Measurements from ENCODE around the gene C1orf52. TPM values are rescaled to one million over a fixed set of nuclear protein-coding genes. Genes with fewer than 3 reads are reported as not detected.
A peak's percentile ranks its signal among the peaks of the same experiment; 100 is the strongest.

Gene C1orf52
- 12.3 and 16.2 TPM in 2 replicates for total RNA-seq

DNA sequence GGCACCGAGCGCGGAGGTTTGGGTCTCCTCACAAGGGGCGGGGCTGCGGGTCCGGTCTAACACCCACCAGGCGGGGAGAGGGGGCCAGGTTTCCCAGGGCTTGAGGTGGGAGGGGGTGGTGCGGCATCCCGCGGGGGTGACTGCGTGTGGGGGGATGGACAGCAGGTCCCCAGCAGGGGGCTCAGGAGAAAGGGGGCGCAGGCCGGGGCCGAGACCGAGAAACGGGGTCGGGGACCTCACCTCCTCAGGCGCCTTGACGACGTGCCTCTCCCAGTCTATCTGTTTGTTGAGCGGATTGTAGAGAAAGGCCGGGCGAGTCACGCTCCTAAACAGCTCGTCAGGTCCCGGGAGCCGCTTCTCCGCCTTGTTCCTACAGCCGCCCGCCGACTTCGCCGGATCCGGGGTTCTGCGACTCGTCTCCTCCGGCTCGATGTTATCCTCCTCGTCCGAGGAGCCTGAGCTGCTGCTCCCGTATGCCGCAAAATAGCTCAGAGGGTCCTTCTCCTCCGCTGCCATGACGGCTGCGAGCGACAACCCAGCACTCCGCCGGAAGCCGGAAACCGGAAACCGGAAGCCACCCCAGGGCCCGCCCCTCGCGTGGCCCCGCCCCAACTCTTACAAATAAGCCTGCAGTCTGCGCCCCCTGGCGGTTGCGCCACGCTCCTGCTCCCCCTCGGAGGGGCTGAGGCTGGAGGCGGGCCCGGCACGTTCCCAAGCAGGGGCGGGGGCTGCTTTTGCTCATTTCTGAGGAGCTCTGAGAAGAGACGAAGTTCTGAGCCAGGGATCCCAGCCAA lies at the start of gene C1orf52:
Gene C1orf52, minus strand, starts transcription at position 545 of the 794 bp plus-strand sequence. Its CDS starts 29 bp downstream, at position 516.
- peak; percentile 84 to 94 for DNase-seq (ENCODE audit: low read depth in 2 of 2)

DNA sequence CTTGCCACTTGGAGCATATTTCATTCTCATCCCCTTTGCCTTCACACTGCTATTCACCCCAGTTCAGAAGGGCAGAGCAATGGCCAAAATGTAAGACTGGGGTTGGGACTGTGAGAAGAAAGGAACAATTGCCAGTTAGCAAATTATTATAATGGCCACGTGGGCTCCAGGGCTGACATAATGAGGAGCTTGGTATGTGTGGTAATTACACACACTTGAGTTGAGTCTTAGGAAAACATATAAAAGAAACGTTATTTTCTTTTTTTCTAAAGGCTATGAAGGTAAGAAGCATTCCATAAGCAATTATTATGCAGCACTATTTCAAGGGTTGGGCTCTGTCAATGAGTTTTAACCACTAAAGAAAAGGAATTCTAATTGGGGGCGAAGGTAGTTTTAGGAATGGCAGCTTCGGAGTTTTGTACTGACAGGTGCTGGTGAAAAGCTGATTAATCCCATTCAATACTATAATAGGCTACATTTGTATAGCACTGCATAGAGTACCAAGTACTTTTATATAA lies 49.4 kb upstream of the C1orf52 start:
- no peak for DNase-seq (ENCODE audit: low read depth in 2 of 2)

DNA sequence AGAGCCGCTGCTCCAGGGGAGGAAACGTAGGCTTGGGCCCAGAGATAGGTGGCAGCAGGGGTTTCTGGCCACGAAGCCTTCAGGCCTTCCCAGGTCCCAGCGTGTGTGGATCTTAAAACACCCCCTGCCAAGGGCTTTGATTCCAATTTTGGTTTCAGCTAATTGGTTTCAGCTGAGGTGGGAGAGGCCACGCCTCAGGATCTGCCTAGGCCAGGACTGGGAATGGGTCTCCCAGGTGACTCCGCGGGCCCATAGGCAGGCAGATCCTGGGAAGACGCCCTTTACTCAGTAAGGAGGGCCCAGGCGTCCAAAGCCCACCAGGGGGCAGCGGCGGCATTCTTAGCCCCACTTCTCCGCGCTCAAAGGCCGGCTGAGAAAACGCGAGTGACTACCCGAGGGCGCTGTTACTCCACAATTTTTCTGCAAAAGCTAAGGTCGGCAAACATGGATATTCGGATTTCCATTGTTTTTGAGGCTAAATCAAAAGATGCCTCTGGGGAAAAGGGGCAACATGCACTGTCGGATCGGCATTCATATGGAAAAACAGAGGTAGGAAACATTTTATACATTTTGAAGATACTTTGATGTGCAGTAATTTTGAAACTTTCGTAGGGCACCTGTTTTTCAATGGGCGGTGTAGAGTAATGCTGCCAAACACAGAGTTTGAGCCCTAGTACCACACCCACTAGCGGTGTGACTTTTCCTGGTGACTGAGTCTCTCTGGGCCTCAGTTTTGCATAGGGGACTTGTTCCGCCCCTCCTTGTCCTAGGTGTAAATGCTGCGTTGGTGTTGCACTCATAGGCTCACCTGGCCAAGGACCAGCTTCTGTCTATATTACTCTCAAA lies 48.7 kb upstream of the C1orf52 start:
- peak; percentile 79 to 92 for DNase-seq (ENCODE audit: low read depth in 2 of 2)

DNA sequence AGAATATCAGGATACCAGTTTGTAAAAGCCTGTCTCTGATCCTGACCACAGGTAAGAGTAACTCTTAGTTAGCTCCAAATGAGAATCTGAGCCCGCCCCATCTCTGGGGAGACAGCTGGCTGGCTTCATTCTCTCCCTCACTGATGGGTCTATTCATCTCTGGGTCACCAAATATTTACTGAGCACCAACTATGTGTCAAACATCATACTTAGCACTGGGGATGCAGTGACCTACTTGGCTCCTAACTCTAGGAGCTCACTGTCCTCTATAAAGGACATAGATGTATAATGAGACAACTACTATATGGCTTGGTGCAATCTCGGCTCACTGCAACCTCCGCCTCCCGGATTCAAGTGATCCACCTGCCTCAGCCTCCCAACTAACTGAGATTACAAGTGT lies 46.8 kb upstream of the C1orf52 start:
- no peak for DNase-seq (ENCODE audit: low read depth in 2 of 2)

DNA sequence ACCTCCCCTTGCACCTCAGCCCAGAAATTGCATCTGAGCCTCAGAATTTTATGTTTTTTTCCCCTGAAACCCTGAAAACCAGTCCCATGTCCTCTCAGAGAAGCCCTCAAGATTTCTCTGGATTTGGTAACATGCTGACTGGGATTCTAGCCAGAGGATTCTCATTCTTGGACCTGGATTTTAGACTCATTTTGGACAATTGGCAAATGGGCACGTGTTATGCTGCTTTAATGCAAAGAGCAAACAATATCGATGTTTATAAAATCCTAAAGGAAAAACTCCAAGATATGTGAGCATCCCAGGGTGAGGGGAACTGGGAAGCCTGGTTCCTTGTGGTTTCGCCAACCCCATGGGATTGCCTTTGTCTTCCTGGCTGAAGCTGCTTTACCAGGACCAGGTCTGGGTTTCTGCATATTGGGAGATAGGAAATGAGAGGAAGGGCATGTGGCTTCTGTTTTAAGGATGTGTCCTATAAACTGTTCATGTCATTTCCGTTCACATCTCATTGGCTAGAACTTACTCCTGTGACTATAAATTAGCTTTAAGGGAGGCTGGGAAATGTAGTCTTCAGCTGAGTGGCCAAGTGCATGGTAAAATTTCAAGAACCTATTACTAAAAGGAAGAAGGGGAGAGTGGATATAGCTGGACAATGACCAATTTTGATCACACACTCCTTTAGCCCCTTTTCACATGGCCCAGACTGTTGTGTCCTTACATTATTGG lies 44.1 kb upstream of the C1orf52 start:
- DNase-seq (ENCODE audit: low read depth in 2 of 2) = no peak

DNA sequence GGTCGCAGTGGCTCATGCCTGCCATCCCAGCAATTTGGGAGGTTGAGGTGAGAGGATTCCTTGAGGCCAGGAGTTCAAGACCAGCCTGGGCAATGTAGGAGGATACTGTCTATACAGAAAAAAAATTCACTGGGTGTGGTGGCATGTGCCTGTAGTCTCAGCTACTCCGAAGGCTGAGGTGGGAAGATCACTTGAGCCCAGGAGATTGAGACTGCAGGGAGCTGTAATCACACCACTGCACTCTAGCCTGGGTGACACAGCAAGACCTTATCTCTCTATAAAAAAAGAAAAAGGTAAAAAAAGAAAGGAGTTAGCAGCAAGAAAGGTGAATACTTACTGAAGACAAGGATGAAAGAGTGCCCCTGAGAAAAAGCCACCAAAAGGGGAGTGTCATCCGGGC lies 40.7 kb upstream of the C1orf52 start:
- DNase-seq (ENCODE audit: low read depth in 2 of 2) = no peak

DNA sequence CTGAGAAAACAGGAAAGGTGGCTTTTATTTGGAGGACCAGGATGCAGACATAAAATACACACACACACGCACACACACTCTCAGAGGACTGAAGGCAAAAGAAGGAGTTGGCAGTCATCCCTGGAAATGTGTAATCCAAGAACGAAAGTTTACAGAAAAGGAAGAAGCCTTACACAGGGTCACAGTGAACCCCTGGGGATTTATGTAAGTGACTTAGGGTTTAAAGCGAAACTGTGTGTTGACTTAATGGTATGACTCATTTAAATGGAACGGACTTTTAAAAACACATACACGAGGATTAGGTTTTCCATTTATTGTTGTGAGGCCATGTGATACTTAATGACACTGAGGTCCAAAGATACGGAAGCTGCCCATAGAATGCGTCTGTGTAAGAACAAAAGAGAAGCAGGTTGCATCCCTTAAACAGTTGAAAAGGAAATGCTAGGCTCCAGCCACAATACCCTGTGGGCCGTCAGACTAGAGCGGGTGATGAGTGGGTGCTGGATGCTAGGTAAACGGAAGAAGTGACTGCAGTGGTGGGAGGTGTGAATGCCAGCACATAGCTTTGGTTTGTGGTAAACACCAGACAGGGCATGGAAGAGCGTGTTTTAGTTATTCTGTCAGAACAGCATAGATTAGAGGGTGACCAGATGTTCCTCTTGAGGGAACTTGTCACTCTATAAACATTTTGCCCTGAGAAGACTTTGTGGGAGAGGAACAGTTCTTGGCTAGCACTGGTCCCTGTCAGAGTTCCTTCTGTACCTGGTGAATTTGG lies 38.6 kb upstream of the C1orf52 start:
- peak; percentile 100 for DNase-seq (ENCODE audit: low read depth in 2 of 2)

DNA sequence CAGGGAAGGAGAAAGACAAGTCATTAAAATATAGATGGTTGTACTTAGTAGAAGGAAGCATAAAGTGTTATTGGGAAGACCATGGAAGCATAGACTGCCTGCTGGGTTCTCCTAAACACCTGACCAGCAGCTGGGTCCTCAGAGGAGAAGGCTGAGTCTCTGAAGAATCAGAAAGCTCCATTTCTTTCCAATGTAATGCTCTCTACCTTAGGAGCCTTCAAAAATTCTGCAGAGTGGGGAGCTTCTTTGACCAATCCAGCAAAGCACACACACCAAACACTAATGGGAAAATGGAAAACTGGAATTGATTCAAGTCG lies 38.0 kb upstream of the C1orf52 start:
- no peak for DNase-seq (ENCODE audit: low read depth in 2 of 2)

DNA sequence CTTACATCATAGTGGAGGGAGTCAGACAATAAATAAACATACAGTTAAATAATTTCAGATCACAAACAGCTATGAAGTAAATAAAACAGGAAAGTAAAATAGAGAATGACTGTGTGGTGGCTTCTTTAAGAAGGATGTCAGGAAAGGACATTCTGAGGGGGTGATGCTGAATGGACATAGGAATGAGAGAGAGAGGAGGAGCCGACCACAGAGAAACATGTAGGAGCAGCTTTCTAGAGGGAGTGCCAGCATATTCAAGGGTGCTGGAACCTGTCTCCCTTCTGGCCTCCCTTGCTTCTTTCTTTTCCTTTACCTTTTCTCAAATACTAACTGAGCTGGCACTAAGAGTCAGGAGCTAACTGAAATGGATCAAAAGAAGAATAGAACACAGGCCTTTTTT lies 37.5 kb upstream of the C1orf52 start:
- DNase-seq (ENCODE audit: low read depth in 2 of 2) = peak in 1 of 2 donors; percentile 24

DNA sequence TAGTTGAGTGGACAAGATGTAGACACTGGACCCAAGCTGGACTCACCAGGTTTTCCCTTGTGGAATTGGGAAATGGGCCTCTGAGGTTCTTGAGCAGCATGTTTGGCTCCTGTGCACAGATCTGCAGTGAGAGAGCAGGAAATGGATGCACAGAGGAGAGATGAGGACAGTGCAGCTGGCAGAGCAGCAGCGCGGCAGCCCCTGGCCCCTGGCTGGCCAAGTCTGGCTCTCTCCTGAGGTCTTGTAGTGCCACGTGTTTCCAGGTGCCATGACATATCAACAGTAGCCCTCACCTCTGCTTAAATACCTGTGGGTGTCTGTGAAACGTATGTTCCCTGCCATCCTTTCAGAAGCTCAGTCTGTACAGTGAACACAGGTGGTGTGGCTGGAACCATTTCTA lies 36.2 kb upstream of the C1orf52 start:
- DNase-seq (ENCODE audit: low read depth in 2 of 2) = peak in 1 of 2 donors; percentile 54

DNA sequence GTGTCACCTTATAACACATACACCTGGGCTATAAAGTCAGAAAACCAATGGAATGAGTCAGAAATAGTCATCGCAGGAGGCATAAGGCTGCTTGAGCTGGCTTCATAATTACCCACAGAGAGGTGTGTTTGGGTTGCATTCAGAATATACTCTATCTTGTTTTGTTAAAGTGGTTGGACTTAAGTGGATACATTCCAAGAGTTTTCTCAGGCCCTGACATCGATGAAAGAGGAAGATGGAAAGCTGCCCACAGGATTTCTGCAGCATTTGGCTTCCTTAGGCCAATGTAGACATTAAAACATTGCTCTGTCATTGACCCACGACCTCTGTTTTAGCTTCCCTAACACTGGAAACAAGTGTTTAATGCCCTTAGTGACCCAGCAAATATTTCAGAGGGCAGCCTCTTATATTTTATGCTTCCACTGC lies 35.6 kb upstream of the C1orf52 start:
- DNase-seq (ENCODE audit: low read depth in 2 of 2) = peak; percentile 85 to 96

DNA sequence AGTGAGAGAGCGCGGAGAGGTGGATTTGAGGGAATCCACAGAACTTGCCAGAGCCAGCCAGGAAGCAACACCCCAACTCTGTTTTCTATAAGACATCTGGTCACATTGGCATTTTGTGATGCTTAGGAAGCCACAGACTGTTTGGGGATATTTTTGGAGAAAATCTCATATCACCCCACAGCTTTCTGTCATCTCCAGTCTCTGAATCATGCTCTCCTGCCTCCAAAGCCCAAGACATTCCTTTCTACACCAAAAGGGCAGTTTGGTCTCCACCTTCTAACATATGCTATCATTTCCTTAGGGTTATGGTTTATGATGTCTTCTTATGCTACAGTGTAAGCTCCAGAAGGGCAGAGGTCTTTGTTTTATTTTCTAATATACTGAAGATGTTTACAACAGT lies 31.4 kb upstream of the C1orf52 start:
- DNase-seq (ENCODE audit: low read depth in 2 of 2) = no peak

DNA sequence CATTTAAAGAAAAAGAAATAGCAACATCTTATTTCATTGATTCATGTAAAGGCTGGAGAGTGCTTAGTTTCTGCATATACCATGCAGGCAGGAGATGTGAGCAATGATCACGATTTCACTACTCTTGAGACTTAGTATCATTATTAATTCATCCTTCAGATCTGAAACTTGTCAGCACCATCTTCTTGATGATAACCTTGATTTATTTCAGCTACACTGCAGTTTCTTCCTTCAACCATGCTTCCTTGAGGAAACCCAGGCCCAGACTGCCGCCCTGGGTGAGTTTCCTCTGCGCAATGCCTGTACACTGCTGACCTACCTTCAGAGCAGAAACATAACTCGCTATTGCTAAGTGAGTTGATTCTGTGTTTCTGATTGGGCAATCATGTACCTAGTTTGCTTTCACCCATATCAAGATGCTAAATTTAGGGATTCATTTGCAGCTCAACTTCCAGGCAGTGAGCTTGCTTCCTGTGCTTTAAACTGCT lies 30.4 kb upstream of the C1orf52 start:
- no peak for DNase-seq (ENCODE audit: low read depth in 2 of 2)

DNA sequence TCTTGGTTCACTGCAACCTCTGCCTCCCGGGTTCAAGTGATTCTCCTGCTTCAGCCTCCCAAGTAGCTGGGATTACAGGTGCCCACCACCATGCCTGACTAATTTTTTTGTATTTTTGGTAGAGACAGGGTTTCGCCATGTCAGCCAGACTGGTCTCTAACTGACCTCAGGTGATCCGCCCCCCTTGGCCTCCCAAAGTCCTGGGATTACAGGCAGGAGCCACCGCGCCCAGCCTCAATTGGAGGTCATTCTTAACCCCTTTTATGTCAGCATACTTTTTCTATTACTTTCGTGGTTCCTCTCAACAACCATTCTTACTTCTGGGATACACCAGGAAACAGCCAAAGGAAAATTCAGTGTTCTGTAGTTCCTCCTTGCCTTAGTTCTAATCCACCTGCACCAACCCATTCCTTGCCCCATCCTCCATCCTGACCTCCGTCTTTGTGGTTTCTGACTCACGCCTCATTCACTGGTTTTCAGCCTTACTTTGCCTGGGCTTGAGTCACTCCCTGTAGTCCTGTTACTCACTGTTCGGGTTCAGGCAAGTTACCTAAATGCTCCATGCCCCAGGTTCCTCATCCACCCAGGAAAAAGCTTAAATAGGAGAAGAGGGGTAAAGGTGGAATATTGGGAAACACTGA lies 29.9 kb upstream of the C1orf52 start:
- peak in 1 of 2 donors; percentile 65 for DNase-seq (ENCODE audit: low read depth in 2 of 2)

DNA sequence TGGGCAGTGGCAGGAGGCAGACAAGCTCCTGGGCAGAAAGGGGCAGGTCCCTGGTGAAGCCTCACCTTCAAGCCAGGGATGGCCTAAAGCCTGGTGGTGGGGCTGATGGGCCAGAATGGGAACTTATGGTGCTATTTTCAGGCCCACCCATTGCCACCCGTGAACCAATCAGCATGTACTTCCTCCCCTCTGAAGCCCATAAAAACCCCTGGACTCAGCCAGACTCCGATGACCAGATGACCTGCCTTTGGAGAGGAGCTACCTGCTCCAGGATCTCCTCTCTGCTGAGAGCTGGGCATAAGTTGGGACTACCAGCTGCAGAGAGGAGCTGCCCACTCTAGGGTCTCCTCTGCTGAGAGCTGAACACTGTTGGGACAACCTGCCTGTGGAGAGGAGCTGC lies 24.7 kb upstream of the C1orf52 start:
- DNase-seq (ENCODE audit: low read depth in 2 of 2) = no peak

DNA sequence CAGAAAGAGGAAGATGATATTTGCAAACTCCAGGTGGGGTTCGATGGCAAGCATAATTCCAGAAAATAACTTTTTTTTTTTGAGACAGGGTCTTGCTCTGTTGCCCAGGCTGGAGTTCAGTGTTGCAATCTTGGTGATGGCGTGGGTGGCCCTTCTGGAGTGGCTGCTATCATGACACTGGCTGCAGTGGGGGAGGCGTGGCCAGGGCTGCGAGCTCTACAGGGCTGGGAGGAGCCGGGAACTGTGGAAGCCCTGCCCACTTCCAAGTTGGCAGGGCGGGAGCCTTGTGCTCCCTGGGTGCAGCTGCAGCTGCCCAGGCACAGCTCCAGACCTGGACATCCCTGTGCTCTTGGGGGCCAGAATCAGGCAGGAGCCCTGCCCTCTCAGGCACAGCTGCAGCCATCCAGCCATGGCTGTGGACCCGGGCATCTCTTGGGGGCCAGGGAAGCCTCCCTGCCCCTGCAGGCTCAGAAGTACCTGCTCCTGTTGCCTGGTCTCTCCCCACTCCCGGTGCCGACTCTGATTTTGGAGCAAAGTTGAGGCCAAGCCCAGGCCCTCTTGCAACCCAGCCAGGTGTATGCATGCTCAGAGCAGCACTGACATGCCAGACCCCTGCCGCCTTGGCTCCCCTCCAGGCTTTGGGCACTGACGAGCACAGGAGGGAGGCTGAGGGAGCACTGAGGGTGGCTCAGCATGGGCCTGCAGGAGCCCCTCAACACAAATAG lies 24.2 kb upstream of the C1orf52 start:
- DNase-seq (ENCODE audit: low read depth in 2 of 2) = peak in 1 of 2 donors; percentile 17

DNA sequence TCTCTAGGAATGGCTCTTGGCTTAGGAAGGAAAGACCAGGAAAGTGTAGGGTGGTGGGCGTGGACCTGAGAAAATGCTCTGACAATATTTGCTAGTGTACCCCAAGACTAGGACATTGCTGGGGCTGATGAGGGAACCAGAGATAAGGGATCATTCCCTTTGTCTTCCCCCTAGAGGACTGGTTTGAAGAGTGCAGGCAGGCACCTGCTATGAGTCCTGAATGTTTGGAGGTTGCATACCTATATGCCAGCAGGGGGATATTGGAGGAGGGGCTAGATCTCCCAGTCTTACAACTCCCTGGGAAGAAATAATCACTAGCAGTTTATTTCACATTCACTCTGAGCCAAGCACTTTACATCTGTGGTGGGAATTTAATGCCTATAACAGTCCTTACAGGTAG lies 23.0 kb upstream of the C1orf52 start:
- DNase-seq (ENCODE audit: low read depth in 2 of 2) = no peak

DNA sequence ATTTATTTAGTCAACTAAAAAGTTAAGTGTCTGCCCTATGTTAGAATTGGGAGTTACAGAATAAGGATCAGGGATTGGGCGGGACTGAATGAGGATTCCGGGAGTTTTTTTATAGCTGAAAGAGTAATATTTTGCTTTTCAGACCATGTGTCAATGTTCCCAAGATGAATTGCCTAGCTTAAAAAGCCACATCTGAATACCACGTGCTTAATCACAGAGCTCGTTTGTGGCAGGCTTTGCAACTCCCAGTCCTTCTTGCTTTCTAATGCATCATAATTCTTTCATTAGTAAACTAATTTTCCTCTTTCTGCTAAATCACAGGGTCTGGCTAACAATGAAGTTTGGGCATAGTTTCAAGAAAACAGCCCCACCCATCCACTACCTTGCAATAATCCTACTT lies 21.2 kb upstream of the C1orf52 start:
- DNase-seq (ENCODE audit: low read depth in 2 of 2) = no peak

DNA sequence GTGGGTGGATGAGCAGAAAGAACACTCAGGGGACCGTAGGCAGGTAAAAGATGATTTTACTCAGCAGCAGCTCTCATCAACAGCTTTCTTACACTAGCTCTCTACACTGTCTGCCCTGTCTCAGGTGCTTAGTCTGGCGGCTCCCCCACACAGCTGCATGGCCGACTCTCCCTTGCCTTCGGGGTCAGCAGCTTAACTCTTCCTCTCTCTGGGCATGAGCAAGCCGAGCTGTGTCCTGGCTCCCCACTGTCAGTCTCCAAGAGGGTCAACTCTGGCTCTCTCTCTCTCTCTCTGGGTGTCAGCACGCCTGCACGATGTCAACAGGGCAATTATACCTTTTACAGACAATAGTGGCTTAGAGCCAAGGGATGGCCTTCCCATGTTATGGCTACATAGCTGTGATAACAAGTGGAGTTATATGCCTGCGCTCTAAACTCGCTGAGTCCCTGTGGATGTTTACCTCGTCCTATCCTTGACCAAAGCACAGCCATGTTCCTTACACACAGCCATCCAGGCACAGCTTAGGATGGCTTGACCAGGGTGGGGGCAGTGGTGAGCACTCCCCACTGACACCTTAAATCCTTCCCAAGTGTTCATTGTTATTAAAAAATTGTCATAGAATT lies 20.1 kb upstream of the C1orf52 start:
- peak; percentile 83 to 88 for DNase-seq (ENCODE audit: low read depth in 2 of 2)

All from dermis microvascular lymphatic vessel endothelial cell (primary cell).